ENCODE measurements around the gene FIZ1.

The FIZ1 gene

DNA sequence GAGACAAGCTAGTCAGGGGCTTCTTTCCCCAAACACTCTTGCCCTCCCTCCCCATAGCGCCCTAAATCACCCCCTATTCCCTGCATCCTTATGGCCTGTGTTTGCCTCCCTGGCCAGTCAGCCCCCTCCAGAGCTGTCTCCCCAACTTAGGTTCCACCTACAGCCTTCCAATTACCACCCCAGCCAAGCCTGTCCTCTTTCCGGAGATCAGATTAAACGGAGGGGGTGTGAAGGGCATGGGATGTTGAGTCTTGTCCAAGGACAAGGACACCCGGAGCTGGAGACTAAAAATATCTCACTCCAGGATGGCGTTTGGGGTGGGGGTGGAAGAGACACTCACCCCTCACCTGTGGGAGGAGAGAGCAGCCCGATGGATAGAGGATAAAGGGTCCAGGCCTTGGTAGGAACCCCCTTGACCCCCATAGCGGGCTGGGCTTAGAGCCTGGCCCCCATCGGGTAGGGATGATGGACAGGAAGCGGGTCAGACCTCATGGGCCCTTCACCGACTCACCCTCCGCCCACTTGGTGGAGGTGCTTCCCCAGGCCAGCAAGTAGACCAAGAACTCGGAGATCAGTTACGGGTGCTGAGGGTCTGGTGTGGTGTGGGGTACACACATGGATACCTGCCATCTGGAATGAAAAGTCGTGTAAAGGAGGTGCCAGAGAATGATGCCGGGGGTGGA lies 12.1 kb upstream of the FIZ1 start:
- ChIA-PET CTCF (interaction anchor here (0.9 kb wide), 1 partner anchor 20 kb away, joined by 3 read pairs; no protein-coding TSS in a partner anchor), POLR2A (ENCODE audit: low non-redundant PET) (no interaction called here)
- DNase-seq (ENCODE audit: low spot score) = no peak
- no peak for TF ChIP-seq CTCF (conservative IDR thresholded peaks at IDR 0.05; ENCODE audit: low read depth)
- H3K27ac ChIP-seq = peak overlapping the region; percentile 1; the same call in 1 of the 2 replicates

- no peak overlapping the region for H3K27ac ChIP-seq
- DNase-seq (ENCODE audit: low spot score) = no peak
- TF ChIP-seq CTCF (conservative IDR thresholded peaks at IDR 0.05; ENCODE audit: low read depth) = no peak
- CTCF ChIA-PET = no interaction called here
- POLR2A ChIA-PET (ENCODE audit: low non-redundant PET) = no interaction called here
Observed at GRCh38 chr19:55609326-55609725, 10.0 kb upstream of the FIZ1 start.

GRCh38 chr19:55606817-55607216 lies 7.5 kb upstream of the FIZ1 start:
- POLR2A ChIA-PET (ENCODE audit: low non-redundant PET) = interaction anchor here (0.6 kb wide), 1 partner anchor 32 kb away, joined by 10 read pairs; no protein-coding TSS in a partner anchor
- no peak for TF ChIP-seq CTCF (conservative IDR thresholded peaks at IDR 0.05; ENCODE audit: low read depth)
- no peak for DNase-seq (ENCODE audit: low spot score)
- CTCF ChIA-PET = interaction anchor here (0.6 to 1.5 kb wide), 15 partner anchors 10 to 1252 kb away, joined by 3 to 5 read pairs (median 3); no protein-coding TSS in a partner anchor
- H3K27ac ChIP-seq = peak overlapping the region; percentile 98

- H3K27ac ChIP-seq = peak overlapping the region; percentile 98
- no peak for TF ChIP-seq CTCF (conservative IDR thresholded peaks at IDR 0.05; ENCODE audit: low read depth)
- POLR2A ChIA-PET (ENCODE audit: low non-redundant PET) = interaction anchor here (0.6 kb wide), 1 partner anchor 33 kb away, joined by 10 read pairs; no protein-coding TSS in a partner anchor
- DNase-seq (ENCODE audit: low spot score) = no peak
- CTCF ChIA-PET = interaction anchor here (0.5 to 1.5 kb wide), 16 partner anchors 11 to 1252 kb away, joined by 3 to 5 read pairs (median 3); partner anchors contain the start of gene ZNF784
Observed at GRCh38 chr19:55606471-55606787, 7.1 kb upstream of the FIZ1 start.

GRCh38 chr19:55605637-55606470 lies 6.5 kb upstream of the FIZ1 start, which contains the start of gene ZNF865:
ZNF865 (plus strand) TSS chr19:55605647; CDS start chr19:55613619, 7,972 bp downstream.
- POLR2A ChIA-PET (ENCODE audit: low non-redundant PET) = interaction anchor here (0.6 to 1.0 kb wide), 3 partner anchors 19 to 254 kb away, joined by 3 to 10 read pairs (median 3); partner anchors contain the start of gene ZNF784
- peak within 1 kb of the TSS; percentile 98 for H3K27ac ChIP-seq
- CTCF ChIA-PET = interaction anchor here (0.5 to 1.5 kb wide), 18 partner anchors 11 to 1251 kb away, joined by 3 to 5 read pairs (median 3); partner anchors contain the start of gene ZNF784
- DNase-seq (ENCODE audit: low spot score) = peak; percentile 68
- TF ChIP-seq CTCF (conservative IDR thresholded peaks at IDR 0.05; ENCODE audit: low read depth) = peak; percentile 86

- POLR2A ChIA-PET (ENCODE audit: low non-redundant PET) = interaction anchor here (0.5 to 1.0 kb wide), 3 partner anchors 20 to 307 kb away, joined by 3 to 4 read pairs (median 3); partner anchors contain the start of gene ZNF784
- CTCF ChIA-PET = interaction anchor here (0.6 to 1.5 kb wide), 4 partner anchors 22 to 85 kb away, joined by 3 to 4 read pairs (median 4); no protein-coding TSS in a partner anchor
- peak overlapping the region; percentile 98 for H3K27ac ChIP-seq
- no peak for TF ChIP-seq CTCF (conservative IDR thresholded peaks at IDR 0.05; ENCODE audit: low read depth)
- DNase-seq (ENCODE audit: low spot score) = peak; percentile 93
Observed at GRCh38 chr19:55605207-55605636, 5.9 kb upstream of the FIZ1 start.

All from RWPE1 (cell line).